ENCODE results near the gene ZNF189. TPM values are rescaled to one million over a fixed set of nuclear protein-coding genes. Genes with fewer than 3 reads are reported as not detected.

ZNF189 gene
- total RNA-seq, 6 donors from 2014 or later: 10.4 to 25.1 (median 13.4) TPM

DNA sequence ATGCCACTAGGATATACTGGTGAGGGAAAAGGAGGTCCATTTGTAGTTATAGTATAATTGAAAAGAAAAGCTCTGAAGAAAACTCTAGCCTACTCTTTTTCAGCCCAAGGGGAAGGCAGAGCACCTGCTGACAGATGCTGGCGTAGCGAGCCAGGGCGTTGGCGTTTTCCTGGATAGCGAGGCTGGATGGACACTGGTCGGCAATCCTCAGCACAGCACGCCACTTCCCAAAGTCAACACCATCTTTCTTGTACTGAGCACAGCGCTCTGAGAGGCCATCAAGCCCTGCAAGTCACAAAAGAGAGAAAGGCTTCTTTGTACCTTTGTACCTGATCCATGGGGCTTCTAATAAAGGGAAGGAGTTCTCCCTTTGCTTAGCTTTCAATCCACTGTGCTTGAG is 28.7 kb downstream of the ZNF189 start:
- DNase-seq (peak in 1 of 2 donors; percentile 22), ATAC-seq (ENCODE audit: low FRiP score in 2 of 2) (no peak)
- Histone ChIP-seq H3K27me3 (no peaks in the 10 kb centered on the region), H3K9me3 (no peaks in the 10 kb centered on the region), H3K27ac (no peak overlapping the region), H3K4me1 (no peaks in the 10 kb centered on the region), H3K4me3 (no peak overlapping the region), H3K36me3 (no peaks in the 10 kb centered on the region)
- TF ChIP-seq POLR2A (IDR thresholded peaks at IDR 0.05) (no peak), POLR2AphosphoS5 (IDR thresholded peaks at IDR 0.05) (no peak), EP300 (IDR thresholded peaks at IDR 0.05) (no peak)
- TF ChIP-seq, protein P1, sequence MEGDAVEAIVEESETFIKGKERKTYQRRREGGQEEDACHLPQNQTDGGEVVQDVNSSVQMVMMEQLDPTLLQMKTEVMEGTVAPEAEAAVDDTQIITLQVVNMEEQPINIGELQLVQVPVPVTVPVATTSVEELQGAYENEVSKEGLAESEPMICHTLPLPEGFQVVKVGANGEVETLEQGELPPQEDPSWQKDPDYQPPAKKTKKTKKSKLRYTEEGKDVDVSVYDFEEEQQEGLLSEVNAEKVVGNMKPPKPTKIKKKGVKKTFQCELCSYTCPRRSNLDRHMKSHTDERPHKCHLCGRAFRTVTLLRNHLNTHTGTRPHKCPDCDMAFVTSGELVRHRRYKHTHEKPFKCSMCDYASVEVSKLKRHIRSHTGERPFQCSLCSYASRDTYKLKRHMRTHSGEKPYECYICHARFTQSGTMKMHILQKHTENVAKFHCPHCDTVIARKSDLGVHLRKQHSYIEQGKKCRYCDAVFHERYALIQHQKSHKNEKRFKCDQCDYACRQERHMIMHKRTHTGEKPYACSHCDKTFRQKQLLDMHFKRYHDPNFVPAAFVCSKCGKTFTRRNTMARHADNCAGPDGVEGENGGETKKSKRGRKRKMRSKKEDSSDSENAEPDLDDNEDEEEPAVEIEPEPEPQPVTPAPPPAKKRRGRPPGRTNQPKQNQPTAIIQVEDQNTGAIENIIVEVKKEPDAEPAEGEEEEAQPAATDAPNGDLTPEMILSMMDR (IDR thresholded peaks at IDR 0.05): no peak
- WGBS, 2 donors: 84 to 85% methylated on average over 8 of the region's 8 CpGs

DNA sequence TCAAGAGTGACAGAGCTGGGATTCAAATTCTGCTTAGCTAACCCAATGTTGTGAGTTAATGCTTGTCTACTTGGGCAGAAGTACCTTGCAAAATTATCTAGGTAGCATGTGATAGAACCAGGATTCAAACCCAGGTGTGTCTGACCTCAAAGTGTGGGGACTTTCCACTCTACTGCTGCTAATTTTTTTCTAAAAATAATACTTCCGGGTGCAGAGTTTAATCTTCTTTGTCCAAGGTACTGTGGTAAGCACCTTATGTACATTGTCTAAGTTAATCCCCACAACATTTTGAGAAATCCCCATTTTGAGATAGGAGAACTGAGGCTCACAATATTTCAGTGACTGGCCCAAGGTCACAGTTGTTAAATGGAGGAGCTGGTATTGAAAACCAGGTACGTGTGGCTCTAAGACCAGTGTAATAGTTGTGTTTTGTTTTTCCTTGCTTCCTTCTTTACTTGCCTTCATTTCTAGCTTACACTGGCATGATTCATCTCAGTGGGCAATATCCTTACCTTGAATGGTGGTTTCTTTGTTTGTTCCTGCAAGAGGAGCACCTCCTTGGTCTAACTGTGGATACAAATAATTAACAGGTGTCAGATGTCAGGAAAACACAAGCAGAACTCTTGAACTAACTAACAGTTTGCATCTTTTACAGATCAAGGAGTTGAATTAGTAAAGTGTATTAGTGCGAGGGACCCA is 29.5 kb downstream of the ZNF189 start:
- H3K4me1 ChIP-seq: no peaks in the 10 kb centered on the region
- no peaks in the 10 kb centered on the region for H3K9me3 ChIP-seq
- no peak for ATAC-seq (ENCODE audit: low FRiP score in 2 of 2)
- no peak overlapping the region for H3K4me3 ChIP-seq
- TF ChIP-seq POLR2A (IDR thresholded peaks at IDR 0.05) (no peak), POLR2AphosphoS5 (IDR thresholded peaks at IDR 0.05) (no peak), EP300 (IDR thresholded peaks at IDR 0.05) (no peak)
- TF ChIP-seq, protein P1 (IDR thresholded peaks at IDR 0.05): no peak
- 75 to 88% methylated on average over 3 of the region's 3 CpGs for WGBS, 2 donors
- H3K27ac ChIP-seq: no peak overlapping the region
- no peak for DNase-seq
- no peaks in the 10 kb centered on the region for H3K36me3 ChIP-seq
- no peaks in the 10 kb centered on the region for H3K27me3 ChIP-seq

DNA sequence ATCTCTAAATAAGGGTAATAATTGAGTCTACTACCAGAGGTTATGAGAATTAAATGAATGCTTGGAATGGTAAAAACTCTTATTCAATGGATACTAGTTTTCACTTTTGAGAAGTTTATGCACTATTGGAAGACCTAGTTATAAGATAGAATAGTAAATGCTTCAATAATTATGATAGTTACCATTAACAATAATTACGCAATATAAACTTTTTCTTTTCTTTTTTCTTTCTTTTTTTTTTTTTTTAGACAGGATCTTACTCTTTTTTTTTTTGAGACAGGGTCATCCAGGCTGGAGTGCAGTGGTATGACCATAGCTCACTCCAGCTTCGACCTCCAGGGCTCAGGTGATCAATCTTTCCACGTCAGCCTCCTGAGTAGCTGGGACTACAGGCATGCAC is 30.3 kb downstream of the ZNF189 start:
- Histone ChIP-seq H3K4me3 (no peak overlapping the region), H3K4me1 (no peaks in the 10 kb centered on the region), H3K36me3 (no peaks in the 10 kb centered on the region), H3K27me3 (no peaks in the 10 kb centered on the region), H3K9me3 (no peaks in the 10 kb centered on the region), H3K27ac (no peak overlapping the region)
- 59 to 73% methylated on average over 3 of the region's 3 CpGs for WGBS, 2 donors
- TF ChIP-seq EP300 (IDR thresholded peaks at IDR 0.05): no peak
- no peak for TF ChIP-seq POLR2A (IDR thresholded peaks at IDR 0.05)
- TF ChIP-seq, protein P1 (IDR thresholded peaks at IDR 0.05): no peak
- no peak for TF ChIP-seq POLR2AphosphoS5 (IDR thresholded peaks at IDR 0.05)
- no peak for ATAC-seq (ENCODE audit: low FRiP score in 2 of 2)
- no peak for DNase-seq

DNA sequence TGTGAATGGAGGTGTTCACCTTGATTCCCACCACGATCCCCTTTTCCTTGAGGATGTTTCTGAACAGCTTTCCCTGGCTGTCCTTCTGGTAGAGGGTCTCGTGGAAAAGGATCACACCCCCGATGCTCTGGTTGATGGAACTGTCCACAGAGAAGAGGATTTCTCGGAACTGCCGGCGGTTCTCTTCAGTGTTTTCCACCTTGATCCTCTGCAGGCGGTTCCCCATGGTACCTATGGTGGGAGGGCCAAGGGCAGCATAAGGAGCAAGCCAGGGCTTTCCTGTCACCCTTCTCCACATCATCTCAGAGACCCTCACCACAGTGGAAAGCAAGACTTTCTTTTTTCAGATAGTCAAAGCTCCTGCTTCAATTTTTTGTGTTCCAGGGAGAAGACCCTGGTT is 31.1 kb downstream of the ZNF189 start:
- Histone ChIP-seq H3K27ac (no peak overlapping the region), H3K9me3 (no peaks in the 10 kb centered on the region), H3K27me3 (no peaks in the 10 kb centered on the region), H3K4me3 (no peak overlapping the region), H3K36me3 (no peaks in the 10 kb centered on the region), H3K4me1 (peaks cover 0 to under 1% (median 0%) of the 10 kb centered on the region in 4 donors)
- no peak for ATAC-seq (ENCODE audit: low FRiP score in 2 of 2)
- DNase-seq: no peak
- TF ChIP-seq POLR2AphosphoS5 (IDR thresholded peaks at IDR 0.05): no peak
- 90 to 97% methylated on average over 7 of the region's 7 CpGs for WGBS, 2 donors

DNA sequence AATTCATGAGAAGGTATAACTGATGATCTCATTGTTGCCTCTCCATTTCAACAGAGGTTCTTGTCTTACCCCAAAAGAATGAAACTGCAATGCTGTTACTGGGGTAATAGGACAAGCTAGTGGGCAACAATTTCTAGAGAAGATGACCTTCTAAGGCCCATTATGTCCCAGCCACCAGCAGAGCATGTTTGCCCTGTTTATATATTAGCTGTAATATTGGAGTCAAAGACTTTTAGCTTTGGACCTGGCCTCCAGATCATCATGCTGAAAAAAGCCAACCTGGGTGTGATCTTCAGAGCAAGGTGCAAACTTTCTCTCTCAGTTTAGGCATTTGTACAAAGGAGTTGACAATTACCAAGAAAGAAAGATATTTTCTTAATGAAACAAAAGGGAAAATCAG is 33.5 kb downstream of the ZNF189 start:
- Histone ChIP-seq H3K4me1 (peaks cover 0 to 3% (median 0%) of the 10 kb centered on the region in 4 donors), H3K36me3 (no peaks in the 10 kb centered on the region), H3K9me3 (no peaks in the 10 kb centered on the region), H3K27me3 (no peaks in the 10 kb centered on the region), H3K27ac (no peak overlapping the region), H3K4me3 (no peak overlapping the region)
- TF ChIP-seq EP300 (IDR thresholded peaks at IDR 0.05) (no peak), POLR2A (IDR thresholded peaks at IDR 0.05) (no peak), POLR2AphosphoS5 (IDR thresholded peaks at IDR 0.05) (no peak)
- TF ChIP-seq, protein P1 (IDR thresholded peaks at IDR 0.05): no peak
- DNase-seq (no peak), ATAC-seq (ENCODE audit: low FRiP score in 2 of 2) (no peak)
